ENCODE data around the gene NRXN2.

The NRXN2 gene

GRCh38 chr11:64676261-64676615 is 46.8 kb downstream of the NRXN2 start:
- H3K79me2 ChIP-seq (ENCODE audit: insufficient read depth, low read length) = no peaks in the 10 kb centered on the region
- no peaks in the 10 kb centered on the region for H3K4me1 ChIP-seq (ENCODE audit: insufficient read depth, low read length, severe bottlenecking)
- no peak overlapping the region for H2AFZ ChIP-seq (ENCODE audit: low read length)
- no peaks in the 10 kb centered on the region for H3K9me2 ChIP-seq (ENCODE audit: low read depth, low read length)
- no peaks in the 10 kb centered on the region for H3F3A ChIP-seq (ENCODE audit: insufficient read depth, low read length)
- no peak overlapping the region for H3K9ac ChIP-seq (ENCODE audit: low read length)
- TF ChIP-seq CTCF (IDR thresholded peaks at IDR 0.05; ENCODE audit: low read length) = no peak
- TF ChIP-seq EZH2 (IDR thresholded peaks at IDR 0.05; ENCODE audit: borderline replicate concordance, low read length) = no peak
- no peaks in the 10 kb centered on the region for H4K20me1 ChIP-seq (ENCODE audit: insufficient read depth, low read length)
- no peak overlapping the region for H3K27ac ChIP-seq (ENCODE audit: low read depth, low read length, poor library complexity, severe bottlenecking)
- no peaks in the 10 kb centered on the region for H3K36me3 ChIP-seq (ENCODE audit: insufficient read depth, low read length)
- no peak overlapping the region for H3K4me2 ChIP-seq (ENCODE audit: low read length)
- H3K4me3 ChIP-seq (ENCODE audit: low read depth, low read length, poor library complexity, severe bottlenecking) = no peak overlapping the region
- peaks cover 9% of the 10 kb centered on the region; the same call in 1 of the 2 replicates for H3K27me3 ChIP-seq (ENCODE audit: insufficient read depth, low read length)
- H3K9me3 ChIP-seq (ENCODE audit: low read length) = no peaks in the 10 kb centered on the region

- Histone ChIP-seq H3F3A (ENCODE audit: insufficient read depth, low read length) (no peaks in the 10 kb centered on the region), H3K36me3 (ENCODE audit: insufficient read depth, low read length) (no peaks in the 10 kb centered on the region), H3K9ac (ENCODE audit: low read length) (no peak overlapping the region), H3K4me3 (ENCODE audit: low read depth, low read length, poor library complexity, severe bottlenecking) (no peak overlapping the region), H3K4me1 (ENCODE audit: insufficient read depth, low read length, severe bottlenecking) (no peaks in the 10 kb centered on the region), H3K9me3 (ENCODE audit: low read length) (no peaks in the 10 kb centered on the region), H2AFZ (ENCODE audit: low read length) (no peak overlapping the region), H3K27ac (ENCODE audit: low read depth, low read length, poor library complexity, severe bottlenecking) (no peak overlapping the region), H3K79me2 (ENCODE audit: insufficient read depth, low read length) (no peaks in the 10 kb centered on the region), H4K20me1 (ENCODE audit: insufficient read depth, low read length) (no peaks in the 10 kb centered on the region), H3K4me2 (ENCODE audit: low read length) (no peak overlapping the region), H3K27me3 (ENCODE audit: insufficient read depth, low read length) (peaks cover 9% of the 10 kb centered on the region; the same call in 1 of the 2 replicates), H3K9me2 (ENCODE audit: low read depth, low read length) (no peaks in the 10 kb centered on the region)
- TF ChIP-seq EZH2 (IDR thresholded peaks at IDR 0.05; ENCODE audit: borderline replicate concordance, low read length) (no peak), CTCF (IDR thresholded peaks at IDR 0.05; ENCODE audit: low read length) (no peak)
These were observed 47.3 kb downstream of the NRXN2 start for GRCh38 chr11:64675450-64676260.

DNA sequence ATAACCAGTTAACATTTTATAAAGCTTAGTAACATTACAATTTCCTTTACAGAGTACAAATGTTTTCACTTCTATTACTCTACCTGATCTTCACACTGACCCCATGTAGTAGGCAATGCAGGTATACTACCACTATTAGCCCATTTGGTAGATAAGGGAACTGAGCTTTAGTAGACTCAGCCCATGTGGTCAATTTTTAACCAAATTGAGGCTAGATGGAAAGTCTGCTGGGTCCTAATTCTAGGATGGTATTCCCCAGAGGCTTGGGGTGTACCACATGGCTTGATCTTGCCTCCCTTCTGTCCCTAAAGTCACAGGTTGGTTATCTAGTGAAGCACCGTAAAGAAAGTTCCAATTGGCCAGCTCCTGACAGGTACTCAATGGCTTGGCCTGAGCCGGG is 48.2 kb downstream of the NRXN2 start:
- no peak overlapping the region for H3K4me2 ChIP-seq (ENCODE audit: low read length)
- H4K20me1 ChIP-seq (ENCODE audit: insufficient read depth, low read length) = no peaks in the 10 kb centered on the region

More for the DNA sequence above, 48.2 kb downstream of the NRXN2 start:
- Histone ChIP-seq H3K27me3 (ENCODE audit: insufficient read depth, low read length) (peaks cover 9% of the 10 kb centered on the region; the same call in 1 of the 2 replicates), H3K9me2 (ENCODE audit: low read depth, low read length) (no peaks in the 10 kb centered on the region), H3K4me1 (ENCODE audit: insufficient read depth, low read length, severe bottlenecking) (no peaks in the 10 kb centered on the region), H3K9me3 (ENCODE audit: low read length) (no peaks in the 10 kb centered on the region), H3K9ac (ENCODE audit: low read length) (no peak overlapping the region), H3K4me3 (ENCODE audit: low read depth, low read length, poor library complexity, severe bottlenecking) (no peak overlapping the region), H3F3A (ENCODE audit: insufficient read depth, low read length) (no peaks in the 10 kb centered on the region), H3K27ac (ENCODE audit: low read depth, low read length, poor library complexity, severe bottlenecking) (no peak overlapping the region), H2AFZ (ENCODE audit: low read length) (no peak overlapping the region), H3K79me2 (ENCODE audit: insufficient read depth, low read length) (no peaks in the 10 kb centered on the region), H3K36me3 (ENCODE audit: insufficient read depth, low read length) (no peaks in the 10 kb centered on the region)
- no peak for TF ChIP-seq EZH2 (IDR thresholded peaks at IDR 0.05; ENCODE audit: borderline replicate concordance, low read length)
- no peak for TF ChIP-seq CTCF (IDR thresholded peaks at IDR 0.05; ENCODE audit: low read length)
